Mucosa of descending colon (tissue), 3 donors: Measurements from ENCODE around the gene FGD4. TPM values are rescaled to one million over a fixed set of nuclear protein-coding genes. Genes with fewer than 3 reads are reported as not detected.

Experiments used
- ATAC-seq: fragments of 200-7000 bp; cut with Tn5 transposase; one replicate; pipeline ENCODE4 v1.9.1; 2020; ENCODE audit warnings: mild to moderate bottlenecking, moderate library complexity
- DNase-seq, 3 donors: peaks; one replicate each; pipeline ENCODE4 v3.0.0-alpha.2; 2020
- H3K36me3 ChIP-seq: fragments of 200-600 bp; one replicate; pipeline ENCODE4 v1.8.0; 2021; ENCODE audit warnings: low read depth, mild to moderate bottlenecking
- H3K4me1 ChIP-seq: fragments of 200-600 bp; one replicate; pipeline ENCODE4 v1.8.0; 2021; ENCODE audit warnings: low read depth, mild to moderate bottlenecking
- H3K4me3 ChIP-seq: fragments of 200-600 bp; one replicate; pipeline ENCODE4 v1.8.0; 2021; ENCODE audit warnings: mild to moderate bottlenecking
- H3K9me3 ChIP-seq: fragments of 200-600 bp; one replicate; pipeline ENCODE4 v1.8.0; 2021; ENCODE audit warnings: mild to moderate bottlenecking
- CTCF ChIP-seq: fragments of 200-600 bp; IDR thresholded peaks from one replicate; pipeline ENCODE4 v1.8.0; 2022; ENCODE audit warnings: antibody characterized with exemption, mild to moderate bottlenecking
- intact Hi-C, 2 donors: fragments of 100-400 bp; cut with DNase I in 1 of 2; cut with micrococcal nuclease in 1 of 2; formaldehyde crosslinking; loops; one replicate each; pipeline versions ENCODE4 v1.11.0 to v1.11.1; 2022; cut with DNase I, micrococcal nuclease
- total RNA-seq, 3 donors: library from RNA; stranded (reverse); fragmentation: NEBNext Ultra II Directional in 2 of 3; extraction: Animal tissue kit (Norgen Biotek cat#: 25700) in 2 of 3; gene quantifications; one replicate each; pipeline versions ENCODE4 v1.2.1 to v1.2.4, GENCODE V29; 2021 to 2023
- donor health status: DM: no; HTN: no; CAD: no; lungs with moderate emphysema.
- donor health status: DM: no; HTN: no; CAD: no.
- donor health status: DM: no; HTN: yes; CAD: no.

The FGD4 gene
- total RNA-seq, 3 donors from 2014 or later, result 31.5 to 66.7 (median 51.7) TPM

GRCh38 chr12:32466187-32466586 is 66.8 kb downstream of the FGD4 start:
- no peak for DNase-seq

GRCh38 chr12:32466986-32467711 is 67.8 kb downstream of the FGD4 start:
- DNase-seq, result no peak
- no peak overlapping the region for H3K4me3 ChIP-seq
- intact Hi-C loops, result no loop called here
- H3K9me3 ChIP-seq, result no peaks in the 10 kb centered on the region
- ATAC-seq, result peak; percentile 81
- H3K4me1 ChIP-seq, result no peaks in the 10 kb centered on the region
- H3K36me3 ChIP-seq, result no peaks in the 10 kb centered on the region
- TF ChIP-seq CTCF, result no peak

More at GRCh38 chr12:32466187-32466586, 66.8 kb downstream of the FGD4 start:
- intact Hi-C loops, result no loop called here
- H3K36me3 ChIP-seq, result no peaks in the 10 kb centered on the region
- TF ChIP-seq CTCF, result no peak
- no peaks in the 10 kb centered on the region for H3K9me3 ChIP-seq
- H3K4me3 ChIP-seq, result no peak overlapping the region
- no peaks in the 10 kb centered on the region for H3K4me1 ChIP-seq
- ATAC-seq, result peak; percentile 27

- intact Hi-C loops, result no loop called here
- H3K4me3 ChIP-seq, result no peak overlapping the region
- no peaks in the 10 kb centered on the region for H3K36me3 ChIP-seq
- no peak for DNase-seq
- H3K9me3 ChIP-seq, result no peaks in the 10 kb centered on the region
- TF ChIP-seq CTCF, result no peak
- ATAC-seq, result no peak
- no peaks in the 10 kb centered on the region for H3K4me1 ChIP-seq
Measured at GRCh38 chr12:32467959-32468863, 68.9 kb downstream of the FGD4 start.

GRCh38 chr12:32470936-32471470 is 71.6 kb downstream of the FGD4 start:
- no peaks in the 10 kb centered on the region for H3K9me3 ChIP-seq
- intact Hi-C loops, result no loop called here
- no peak for TF ChIP-seq CTCF
- H3K36me3 ChIP-seq, result no peaks in the 10 kb centered on the region
- ATAC-seq, result no peak
- no peak overlapping the region for H3K4me3 ChIP-seq
- H3K4me1 ChIP-seq, result no peaks in the 10 kb centered on the region
- DNase-seq, result no peak

GRCh38 chr12:32471591-32472001 is 72.2 kb downstream of the FGD4 start:
- peak; percentile 24 for ATAC-seq
- Histone ChIP-seq H3K36me3 (no peaks in the 10 kb centered on the region), H3K4me1 (no peaks in the 10 kb centered on the region), H3K4me3 (no peak overlapping the region), H3K9me3 (no peaks in the 10 kb centered on the region)
- no peak for TF ChIP-seq CTCF
- intact Hi-C loops, result no loop called here
- DNase-seq, result no peak
